Neural progenitor cell (in vitro differentiated cells): ENCODE data around the gene TMEM123.

Source experiments
- CTCF ChIP-seq: fragments of 200-600 bp; sonication (generic); IDR thresholded peaks from 2 replicates; pipeline ENCODE4 v1.5.1; 2017; ENCODE audit warnings: antibody characterized with exemption, mild to moderate bottlenecking
- EZH2 ChIP-seq: fragments of 200-600 bp; sonication (generic); IDR thresholded peaks from 2 replicates; pipeline ENCODE4 v1.6.1; 2017; ENCODE audit warnings: antibody characterized with exemption, mild to moderate bottlenecking, moderate library complexity
- EZH2phosphoT487 ChIP-seq: fragments of 200-600 bp; sonication (generic); IDR thresholded peaks from 2 replicates; pipeline ENCODE4 v1.6.1; 2017; ENCODE audit warnings: antibody characterized with exemption

GRCh38 chr11:102410382-102410784, 42.2 kb downstream of the TMEM123 start:
- TF ChIP-seq CTCF (no peak), EZH2 (no peak), EZH2phosphoT487 (no peak)
